ENCODE results near the gene RASA3. TPM values are rescaled to one million over a fixed set of nuclear protein-coding genes. Genes with fewer than 3 reads are reported as not detected.

RASA3 gene
- total RNA-seq, 1 donor from 2014 or later = 13.5 TPM

DNA sequence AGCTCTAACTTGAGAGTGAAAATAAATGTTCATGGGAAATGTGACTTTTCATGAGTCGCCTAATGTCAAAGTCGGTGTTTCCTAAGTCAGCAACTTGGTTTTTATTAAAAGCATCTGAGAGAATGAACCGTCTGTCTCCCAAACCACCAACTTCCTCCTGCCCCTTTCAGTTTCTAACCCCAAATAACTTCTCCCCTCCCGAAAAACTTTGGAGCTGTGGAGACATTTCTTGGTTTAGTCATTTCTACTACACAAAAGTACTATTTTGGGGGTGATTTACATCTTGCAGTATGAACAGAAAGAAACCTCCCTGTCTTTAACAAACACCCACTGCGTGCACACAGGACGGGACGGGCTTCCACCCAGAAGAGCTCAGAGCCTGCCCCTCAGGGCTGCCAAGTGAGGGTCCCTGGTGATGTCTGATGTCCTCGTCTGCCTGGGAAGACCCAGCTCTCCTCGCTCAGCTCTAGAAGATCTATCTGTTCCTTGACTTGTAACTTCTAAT lies 65.0 kb downstream of the RASA3 start:
- peak; percentile 58 for DNase-seq

- DNase-seq = no peak
Observed at GRCh38 chr13:114066956-114067355, 65.5 kb downstream of the RASA3 start.

- DNase-seq = no peak
Observed at GRCh38 chr13:114065926-114066774, 66.3 kb downstream of the RASA3 start.

DNA sequence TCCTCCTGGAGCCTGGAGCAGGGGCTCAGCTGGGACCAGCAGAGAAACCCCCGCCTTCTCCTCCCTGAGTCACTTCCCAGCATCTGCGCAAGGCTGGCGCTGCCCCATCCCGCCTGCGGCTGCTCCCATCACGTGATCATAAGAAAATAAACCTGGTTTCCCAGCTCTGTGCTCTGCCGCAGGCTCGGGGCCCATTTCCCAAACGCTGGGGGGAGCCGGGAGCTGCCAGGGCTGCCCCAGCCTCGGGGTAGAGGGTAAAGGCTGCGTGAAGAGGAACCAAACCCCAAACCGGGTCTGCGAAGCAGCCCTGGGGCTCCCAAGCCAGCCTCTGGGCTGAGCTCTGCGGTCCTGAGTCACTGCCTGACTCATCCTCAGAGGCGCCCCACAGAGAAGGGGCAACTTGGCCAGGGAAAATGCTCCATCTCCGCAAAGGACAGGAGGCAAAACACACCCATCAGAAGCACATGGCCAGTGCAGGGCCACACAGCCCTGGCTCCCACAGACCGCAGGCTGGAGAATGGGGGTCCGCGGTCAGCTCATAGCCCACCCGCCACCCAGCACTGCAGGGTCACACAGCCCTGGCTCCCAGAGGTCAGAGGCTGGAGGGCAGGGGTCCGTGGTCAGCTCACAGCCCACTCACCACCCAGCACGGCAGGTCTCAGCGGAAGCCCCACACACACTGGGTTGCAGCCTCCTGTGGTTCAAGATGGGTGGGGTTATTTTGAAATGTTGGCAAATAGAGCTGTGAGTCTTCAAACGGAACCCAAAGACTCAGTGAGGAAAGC lies 67.1 kb downstream of the RASA3 start:
- peak; percentile 92 for DNase-seq

GRCh38 chr13:114064450-114065140 lies 67.8 kb downstream of the RASA3 start:
- DNase-seq = no peak

- peak; percentile 20 for DNase-seq
Observed at GRCh38 chr13:114063545-114064449, 68.6 kb downstream of the RASA3 start.

DNA sequence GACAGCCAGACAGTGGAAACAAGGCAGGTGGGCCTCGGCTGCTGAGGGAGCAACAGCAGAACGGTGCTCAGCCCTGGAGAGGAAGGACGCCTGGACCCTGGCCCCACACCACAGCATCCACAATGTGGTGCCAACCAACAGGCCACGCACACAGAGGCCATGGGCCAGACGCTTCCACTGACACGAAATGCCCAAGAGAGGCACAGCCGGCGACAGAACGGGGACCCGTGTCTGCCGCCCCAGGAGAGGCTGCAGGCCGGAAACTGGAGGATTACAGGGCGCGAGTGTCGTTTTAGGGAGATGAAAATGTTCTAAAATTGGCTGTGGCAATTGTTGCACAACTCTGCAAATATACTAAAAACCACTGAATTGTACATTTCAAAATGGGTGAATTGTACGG lies 69.7 kb downstream of the RASA3 start:
- DNase-seq = no peak

DNA sequence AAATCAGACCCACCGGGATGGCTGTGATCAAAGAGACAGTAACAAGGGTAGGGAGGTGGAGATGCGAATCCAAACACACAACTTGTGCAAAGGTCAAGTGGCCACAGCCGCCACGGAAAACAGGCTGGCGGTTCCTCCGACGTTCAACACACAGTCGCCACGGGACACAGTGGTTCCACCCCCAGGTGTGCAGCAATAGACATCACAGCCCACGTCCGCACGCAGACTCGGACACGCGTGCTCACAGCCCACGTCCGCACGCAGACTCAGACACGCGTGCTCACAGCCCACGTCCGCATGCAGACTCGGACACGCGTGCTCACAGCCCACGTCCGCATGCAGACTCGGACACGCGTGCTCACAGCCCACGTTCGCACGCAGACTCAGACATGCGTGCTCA lies 70.1 kb downstream of the RASA3 start:
- no peak for DNase-seq

DNA sequence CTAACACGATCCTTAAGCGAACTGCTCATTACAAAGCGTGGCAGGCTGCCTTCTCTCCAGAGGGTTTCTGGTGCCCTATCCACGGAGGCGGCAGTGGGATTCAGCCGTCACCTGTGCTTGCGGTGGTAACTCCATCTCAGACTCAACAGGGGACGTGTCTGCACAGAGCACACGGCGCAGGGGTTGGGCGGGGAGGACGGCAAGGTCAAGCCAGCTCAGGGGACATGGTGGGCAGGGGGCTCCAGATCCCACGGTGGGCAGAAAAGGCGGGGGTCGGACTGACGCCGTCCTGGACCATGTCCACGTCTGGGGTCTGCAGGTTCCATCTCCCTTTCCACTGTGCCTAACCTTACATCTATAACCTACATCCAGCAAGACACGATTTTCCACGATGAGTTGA lies 70.7 kb downstream of the RASA3 start:
- no peak for DNase-seq

DNA sequence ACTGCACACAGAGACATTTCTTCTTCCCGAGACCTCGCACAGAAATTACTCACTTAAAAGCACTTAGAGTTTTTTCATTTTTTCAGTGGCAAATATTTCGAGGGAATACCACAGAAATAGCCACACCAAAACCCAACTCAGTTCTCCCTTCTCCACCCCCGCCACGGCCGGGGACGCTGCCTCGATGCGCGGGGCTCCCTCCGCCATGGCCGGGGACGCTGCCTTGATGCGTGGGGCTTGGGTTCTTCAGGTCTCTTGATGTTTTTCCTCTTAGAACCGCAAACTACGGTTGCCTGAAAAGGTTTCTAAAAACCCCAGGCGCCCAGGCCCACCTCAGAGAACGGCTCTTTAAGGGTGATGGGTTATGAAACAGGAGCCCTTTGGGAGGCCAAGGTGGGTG lies 71.4 kb downstream of the RASA3 start:
- no peak for DNase-seq

GRCh38 chr13:114059946-114060860 lies 72.2 kb downstream of the RASA3 start:
- no peak for DNase-seq

GRCh38 chr13:114059428-114059827 lies 73.0 kb downstream of the RASA3 start:
- no peak for DNase-seq

GRCh38 chr13:114058051-114058867 lies 74.2 kb downstream of the RASA3 start:
- DNase-seq = no peak

DNA sequence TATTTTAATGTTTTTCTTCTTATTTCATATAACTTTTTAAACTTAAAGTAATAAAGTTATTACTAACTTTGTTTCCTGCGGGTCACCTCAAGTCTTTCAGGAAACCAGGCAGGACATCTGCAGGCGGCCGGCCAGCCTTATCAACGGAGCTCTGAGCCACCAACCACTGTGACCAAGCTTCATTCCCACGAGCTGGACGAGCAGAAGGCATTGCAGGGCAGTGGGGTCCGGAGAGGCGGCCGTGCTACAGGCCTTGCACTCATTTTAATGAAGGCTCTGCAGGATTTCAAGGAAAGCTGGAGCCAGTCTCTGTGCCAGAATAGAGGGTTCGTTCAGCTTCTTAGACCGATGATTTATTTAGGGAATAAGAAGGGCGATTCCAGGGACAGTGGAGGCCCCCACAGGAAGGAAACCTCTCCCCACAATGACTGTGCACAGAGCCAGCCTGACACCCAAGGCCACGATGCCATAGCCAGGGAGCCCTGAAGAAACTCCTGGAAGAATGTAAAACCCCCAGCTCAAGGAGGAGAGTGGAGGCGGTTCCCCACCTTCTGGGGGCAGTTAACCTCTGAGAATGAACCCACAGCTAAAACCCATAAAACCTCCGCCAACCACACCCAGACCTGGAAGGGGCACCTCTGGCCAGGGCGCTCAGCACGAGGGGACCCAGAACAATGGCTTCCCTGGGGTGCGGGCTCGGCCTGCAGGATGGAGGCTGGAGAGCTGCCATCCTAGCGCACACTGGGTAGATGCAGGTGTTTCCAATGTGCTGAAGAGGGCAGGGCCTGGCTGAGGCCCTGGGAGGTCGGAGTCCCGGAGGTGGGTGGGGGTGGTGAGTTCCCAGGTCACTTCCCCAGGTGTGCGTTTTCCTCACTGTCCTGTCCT lies 75.0 kb downstream of the RASA3 start:
- no peak for DNase-seq

- no peak for DNase-seq
Observed at GRCh38 chr13:114056205-114057013, 76.0 kb downstream of the RASA3 start.

- DNase-seq = no peak
Observed at GRCh38 chr13:114055766-114056165, 76.7 kb downstream of the RASA3 start.

- DNase-seq = no peak
Observed at GRCh38 chr13:114054830-114055439, 77.5 kb downstream of the RASA3 start.
